Measurements from ENCODE around the gene SP5.
"Not testable (repeated sequence)": the region's sequence is repeated elsewhere in the genome, so short reads cannot be mapped to it uniquely, and the experiment has no call there.

Gene SP5

DNA sequence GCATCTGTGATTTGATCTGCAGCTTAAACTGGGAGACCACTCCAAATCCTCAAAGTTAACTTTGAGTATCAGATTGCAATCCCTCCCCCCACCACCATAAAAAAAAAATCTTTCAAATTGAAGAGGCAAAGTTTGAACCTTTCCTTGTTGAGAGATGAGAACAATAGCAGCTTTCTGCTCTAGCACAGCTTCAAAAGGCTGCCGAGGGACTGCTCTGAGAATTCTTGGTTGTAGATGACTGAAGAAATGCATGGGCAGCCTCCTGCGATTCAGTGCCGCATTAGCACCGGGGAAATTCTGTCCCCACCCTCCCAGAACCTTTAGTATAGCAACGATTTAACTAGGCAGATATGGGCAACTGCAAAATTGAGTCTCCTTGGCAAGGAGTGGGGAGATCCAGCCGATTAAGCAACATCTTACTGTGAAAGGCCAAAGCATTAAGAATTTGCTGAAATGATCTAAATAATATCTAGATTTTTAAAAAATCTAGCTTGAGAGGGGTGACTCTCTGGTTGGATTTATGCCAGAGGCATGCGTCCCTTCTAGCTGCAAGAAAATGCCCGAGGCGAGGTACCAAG is 3.9 kb upstream of the SP5 start:
- DNase-seq (ENCODE audit: low read depth): no peak

GRCh38 chr2:170711774-170712652 is 3.1 kb upstream of the SP5 start:
- no peak for DNase-seq (ENCODE audit: low read depth)

GRCh38 chr2:170712653-170713542 is 2.2 kb upstream of the SP5 start:
- DNase-seq (ENCODE audit: low read depth): no peak

GRCh38 chr2:170713543-170714380 is 1.4 kb upstream of the SP5 start:
- no peak for DNase-seq (ENCODE audit: low read depth)

DNA sequence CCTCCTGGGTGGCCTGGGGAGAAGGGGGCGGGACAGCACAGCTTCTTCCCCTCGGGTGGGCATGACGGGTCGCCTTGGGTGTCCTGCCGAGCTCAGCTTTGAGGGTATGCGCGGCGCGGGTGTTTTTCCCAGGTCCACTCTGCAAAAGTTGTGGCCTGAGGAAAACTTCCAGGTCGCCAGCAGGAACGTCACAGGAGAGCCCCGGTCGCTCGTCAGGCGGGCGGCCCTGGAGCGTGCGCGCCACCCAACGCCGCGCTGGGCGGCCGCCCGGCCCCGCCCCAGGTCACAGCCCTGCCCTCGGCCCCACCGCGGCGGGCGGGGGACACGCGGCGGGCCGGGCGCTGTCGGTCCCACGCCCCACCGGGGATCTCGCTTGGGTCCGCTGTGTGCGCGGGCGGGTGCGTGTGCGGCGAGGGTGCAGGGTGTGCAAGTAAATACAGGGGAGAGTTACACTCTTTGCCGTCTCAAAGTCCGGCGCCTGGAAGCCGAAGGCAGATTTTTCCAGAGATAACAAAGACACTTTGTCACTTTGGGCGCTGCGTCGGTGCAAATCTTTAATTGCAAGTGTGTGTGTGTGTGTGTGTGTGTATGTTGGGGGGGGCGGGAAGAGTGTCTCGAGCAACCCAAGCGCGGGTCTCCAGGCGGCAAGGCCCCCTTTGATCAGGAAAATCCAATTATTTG is 616 bp upstream of the SP5 start:
- DNase-seq (ENCODE audit: low read depth): no peak

GRCh38 chr2:170715932-170716777 is 1.0 kb downstream of the SP5 start:
- DNase-seq (ENCODE audit: low read depth): no peak

- no peak for DNase-seq (ENCODE audit: low read depth)
These were observed 1.9 kb downstream of the SP5 start for GRCh38 chr2:170716851-170717598.

GRCh38 chr2:170717599-170717963 is 2.4 kb downstream of the SP5 start:
- no peak for DNase-seq (ENCODE audit: low read depth)

- no peak for DNase-seq (ENCODE audit: low read depth)
These were observed 3.0 kb downstream of the SP5 start for GRCh38 chr2:170717991-170718589.

GRCh38 chr2:170719810-170720209 is 4.7 kb downstream of the SP5 start:
- no peak for DNase-seq (ENCODE audit: low read depth)

DNA sequence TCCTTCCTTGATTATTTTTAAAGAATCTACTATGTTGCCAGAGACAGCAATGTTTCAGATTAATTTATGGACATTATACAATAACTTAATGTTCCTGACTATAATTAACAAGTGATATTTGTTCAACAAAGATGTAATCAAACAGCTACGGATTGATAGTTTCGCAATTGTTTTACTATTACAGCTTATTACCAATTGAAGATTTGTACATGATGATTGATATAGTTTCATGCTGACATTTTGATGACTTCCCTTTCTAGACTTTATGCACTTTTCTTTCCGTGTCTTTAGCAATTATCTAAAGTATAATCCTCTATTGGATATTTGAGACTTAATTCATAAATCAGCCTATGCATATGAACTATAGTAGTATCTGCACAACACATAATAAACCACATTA is 6.5 kb downstream of the SP5 start:
- DNase-seq (ENCODE audit: low read depth): no peak

GRCh38 chr2:170722301-170722700 is 7.2 kb downstream of the SP5 start:
- no peak for DNase-seq (ENCODE audit: low read depth)

- no peak for DNase-seq (ENCODE audit: low read depth)
These were observed 8.4 kb downstream of the SP5 start for GRCh38 chr2:170723446-170723958.

- DNase-seq (ENCODE audit: low read depth): no peak
These were observed 18.9 kb downstream of the SP5 start for GRCh38 chr2:170733798-170734600.

- DNase-seq (ENCODE audit: low read depth): not testable (repeated sequence)
These were observed 19.5 kb downstream of the SP5 start for GRCh38 chr2:170734601-170735000.

- no peak for DNase-seq (ENCODE audit: low read depth)
These were observed 21.5 kb downstream of the SP5 start for GRCh38 chr2:170736628-170737027.

DNA sequence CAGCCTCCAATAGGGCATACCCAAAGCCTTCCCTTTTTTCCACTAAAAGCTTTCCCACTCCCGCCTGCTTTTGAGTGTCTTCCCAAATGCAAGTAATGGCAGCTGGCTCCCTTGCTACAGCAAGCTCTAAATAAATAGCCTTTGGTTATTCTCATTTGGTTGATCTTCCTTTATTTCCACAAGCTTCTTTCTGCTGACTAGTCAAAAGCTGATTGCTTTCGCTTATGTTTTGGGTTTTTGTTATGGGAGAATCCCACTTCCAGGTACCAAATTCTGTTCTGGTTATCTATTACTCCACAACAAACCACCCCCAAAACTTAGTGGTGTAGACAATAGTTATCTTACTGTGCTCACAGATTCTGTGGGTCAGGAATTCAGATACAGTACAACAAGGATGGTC is 22.3 kb downstream of the SP5 start:
- no peak for DNase-seq (ENCODE audit: low read depth)

- no peak for DNase-seq (ENCODE audit: low read depth)
These were observed 22.7 kb downstream of the SP5 start for GRCh38 chr2:170737821-170738220.
